IPS-15b (cell line): Measurements from ENCODE around the gene GRIP1.

ENCODE experiments used
- H3K27me3 ChIP-seq: one replicate; pipeline ENCODE4 v1.6.1; 2013; ENCODE audit warnings: low read length; ENCODE audit not compliant: control insufficient read depth, insufficient read depth
- H3K36me3 ChIP-seq: one replicate; pipeline ENCODE4 v1.6.1; 2013; ENCODE audit warnings: low read length; ENCODE audit not compliant: control insufficient read depth, insufficient read depth
- H3K4me1 ChIP-seq: one replicate; pipeline ENCODE4 v1.6.1; 2013; ENCODE audit warnings: mild to moderate bottlenecking, low read length; ENCODE audit not compliant: control insufficient read depth, insufficient read depth
- H3K4me3 ChIP-seq: one replicate; pipeline ENCODE4 v1.5.1; 2013; ENCODE audit warnings: low read depth, low read length
- H3K9ac ChIP-seq: one replicate; pipeline ENCODE4 v1.6.1; 2013; ENCODE audit warnings: low read depth, mild to moderate bottlenecking, low read length
- H3K9me3 ChIP-seq: one replicate; pipeline ENCODE4 v1.6.1; 2013; ENCODE audit warnings: mild to moderate bottlenecking, low read length; ENCODE audit not compliant: control insufficient read depth, insufficient read depth

GRIP1 gene

GRCh38 chr12:66459944-66460482 is 218.9 kb downstream of the GRIP1 start:
- no peak overlapping the region for H3K4me3 ChIP-seq
- no peaks in the 10 kb centered on the region for H3K27me3 ChIP-seq
- no peaks in the 10 kb centered on the region for H3K36me3 ChIP-seq
- no peak overlapping the region for H3K9ac ChIP-seq
- no peaks in the 10 kb centered on the region for H3K4me1 ChIP-seq
- no peaks in the 10 kb centered on the region for H3K9me3 ChIP-seq

- Histone ChIP-seq H3K4me1 (no peaks in the 10 kb centered on the region), H3K4me3 (no peak overlapping the region), H3K27me3 (no peaks in the 10 kb centered on the region), H3K9ac (no peak overlapping the region), H3K36me3 (no peaks in the 10 kb centered on the region), H3K9me3 (no peaks in the 10 kb centered on the region)
Observed at GRCh38 chr12:66456612-66457011, 222.3 kb downstream of the GRIP1 start.

GRCh38 chr12:66453844-66454243 is 225.0 kb downstream of the GRIP1 start:
- Histone ChIP-seq H3K9me3 (no peaks in the 10 kb centered on the region), H3K27me3 (no peaks in the 10 kb centered on the region)

GRCh38 chr12:66453120-66453519 is 225.8 kb downstream of the GRIP1 start:
- H3K27me3 ChIP-seq, result no peaks in the 10 kb centered on the region
- no peaks in the 10 kb centered on the region for H3K9me3 ChIP-seq
- no peak overlapping the region for H3K4me3 ChIP-seq
- no peaks in the 10 kb centered on the region for H3K4me1 ChIP-seq
- H3K36me3 ChIP-seq, result no peaks in the 10 kb centered on the region
- no peak overlapping the region for H3K9ac ChIP-seq

More at GRCh38 chr12:66453844-66454243, 225.0 kb downstream of the GRIP1 start:
- no peak overlapping the region for H3K9ac ChIP-seq
- no peaks in the 10 kb centered on the region for H3K4me1 ChIP-seq
- H3K36me3 ChIP-seq, result no peaks in the 10 kb centered on the region
- H3K4me3 ChIP-seq, result no peak overlapping the region

- no peak overlapping the region for H3K4me3 ChIP-seq
- H3K4me1 ChIP-seq, result no peaks in the 10 kb centered on the region
- no peaks in the 10 kb centered on the region for H3K27me3 ChIP-seq
- no peaks in the 10 kb centered on the region for H3K9me3 ChIP-seq
- no peak overlapping the region for H3K9ac ChIP-seq
- no peaks in the 10 kb centered on the region for H3K36me3 ChIP-seq
Observed at GRCh38 chr12:66449531-66449930, 229.3 kb downstream of the GRIP1 start.

- Histone ChIP-seq H3K36me3 (no peaks in the 10 kb centered on the region), H3K4me1 (no peaks in the 10 kb centered on the region), H3K4me3 (no peak overlapping the region), H3K27me3 (no peaks in the 10 kb centered on the region), H3K9ac (no peak overlapping the region), H3K9me3 (no peaks in the 10 kb centered on the region)
Observed at GRCh38 chr12:66447643-66448042, 231.2 kb downstream of the GRIP1 start.

- Histone ChIP-seq H3K9me3 (no peaks in the 10 kb centered on the region), H3K36me3 (no peaks in the 10 kb centered on the region), H3K4me1 (no peaks in the 10 kb centered on the region), H3K9ac (no peak overlapping the region), H3K4me3 (no peak overlapping the region), H3K27me3 (no peaks in the 10 kb centered on the region)
Observed at GRCh38 chr12:66446276-66446675, 232.6 kb downstream of the GRIP1 start.

- Histone ChIP-seq H3K4me3 (no peak overlapping the region), H3K4me1 (no peaks in the 10 kb centered on the region), H3K27me3 (no peaks in the 10 kb centered on the region), H3K9ac (no peak overlapping the region), H3K36me3 (no peaks in the 10 kb centered on the region), H3K9me3 (no peaks in the 10 kb centered on the region)
Observed at GRCh38 chr12:66441905-66442559, 236.8 kb downstream of the GRIP1 start.

- no peak overlapping the region for H3K9ac ChIP-seq
- no peaks in the 10 kb centered on the region for H3K9me3 ChIP-seq
- no peaks in the 10 kb centered on the region for H3K27me3 ChIP-seq
- H3K4me1 ChIP-seq, result no peaks in the 10 kb centered on the region
- no peak overlapping the region for H3K4me3 ChIP-seq
- H3K36me3 ChIP-seq, result no peaks in the 10 kb centered on the region
Observed at GRCh38 chr12:66438601-66439000, 240.3 kb downstream of the GRIP1 start.

- no peaks in the 10 kb centered on the region for H3K27me3 ChIP-seq
- no peak overlapping the region for H3K9ac ChIP-seq
- no peaks in the 10 kb centered on the region for H3K9me3 ChIP-seq
Observed at GRCh38 chr12:66430106-66430505, 248.8 kb downstream of the GRIP1 start.

GRCh38 chr12:66428870-66429269 is 250.0 kb downstream of the GRIP1 start:
- Histone ChIP-seq H3K36me3 (no peaks in the 10 kb centered on the region), H3K27me3 (no peaks in the 10 kb centered on the region), H3K4me1 (peaks cover 20% of the 10 kb centered on the region), H3K9me3 (no peaks in the 10 kb centered on the region), H3K9ac (no peak overlapping the region), H3K4me3 (no peak overlapping the region)

More at GRCh38 chr12:66430106-66430505, 248.8 kb downstream of the GRIP1 start:
- Histone ChIP-seq H3K36me3 (no peaks in the 10 kb centered on the region), H3K4me1 (peaks cover 20% of the 10 kb centered on the region), H3K4me3 (no peak overlapping the region)

GRCh38 chr12:66428261-66428660 is 250.6 kb downstream of the GRIP1 start:
- Histone ChIP-seq H3K27me3 (no peaks in the 10 kb centered on the region), H3K36me3 (no peaks in the 10 kb centered on the region), H3K9me3 (no peaks in the 10 kb centered on the region), H3K4me1 (peaks cover 20% of the 10 kb centered on the region), H3K4me3 (no peak overlapping the region), H3K9ac (no peak overlapping the region)
